Measurements from ENCODE around the gene TPST2.

DNA sequence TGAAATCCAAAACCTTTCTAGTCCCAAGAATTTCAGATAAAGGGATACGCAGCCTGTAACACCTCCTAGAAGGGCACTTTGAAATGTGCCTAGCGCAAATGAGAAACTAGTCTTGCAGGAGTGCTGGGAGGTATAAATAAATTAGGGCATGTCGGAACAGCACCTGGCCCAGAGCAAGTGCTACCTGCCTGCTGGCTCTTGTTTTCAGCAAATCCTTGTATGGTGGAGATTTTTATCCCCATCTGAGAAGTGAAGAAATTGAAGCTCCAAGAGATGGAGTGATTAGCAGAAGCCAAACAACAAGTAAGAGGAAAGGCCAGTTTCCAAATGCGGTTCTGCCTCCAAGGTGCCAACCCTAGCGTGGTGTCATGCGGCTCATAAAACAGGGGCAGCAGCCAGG, 40.9 kb downstream of the TPST2 start:
- TF ChIP-seq, protein P1, sequence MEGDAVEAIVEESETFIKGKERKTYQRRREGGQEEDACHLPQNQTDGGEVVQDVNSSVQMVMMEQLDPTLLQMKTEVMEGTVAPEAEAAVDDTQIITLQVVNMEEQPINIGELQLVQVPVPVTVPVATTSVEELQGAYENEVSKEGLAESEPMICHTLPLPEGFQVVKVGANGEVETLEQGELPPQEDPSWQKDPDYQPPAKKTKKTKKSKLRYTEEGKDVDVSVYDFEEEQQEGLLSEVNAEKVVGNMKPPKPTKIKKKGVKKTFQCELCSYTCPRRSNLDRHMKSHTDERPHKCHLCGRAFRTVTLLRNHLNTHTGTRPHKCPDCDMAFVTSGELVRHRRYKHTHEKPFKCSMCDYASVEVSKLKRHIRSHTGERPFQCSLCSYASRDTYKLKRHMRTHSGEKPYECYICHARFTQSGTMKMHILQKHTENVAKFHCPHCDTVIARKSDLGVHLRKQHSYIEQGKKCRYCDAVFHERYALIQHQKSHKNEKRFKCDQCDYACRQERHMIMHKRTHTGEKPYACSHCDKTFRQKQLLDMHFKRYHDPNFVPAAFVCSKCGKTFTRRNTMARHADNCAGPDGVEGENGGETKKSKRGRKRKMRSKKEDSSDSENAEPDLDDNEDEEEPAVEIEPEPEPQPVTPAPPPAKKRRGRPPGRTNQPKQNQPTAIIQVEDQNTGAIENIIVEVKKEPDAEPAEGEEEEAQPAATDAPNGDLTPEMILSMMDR (IDR thresholded peaks at IDR 0.05; ENCODE audit: low read length) = no peak
- TF ChIP-seq EZH2 (optimal IDR thresholded peaks at IDR 0.05; ENCODE audit: low read depth, low read length) = no peak
